OCI-LY3 (cell line): Measurements from ENCODE around the gene CFAP99.

Experiments
- H2AFZ ChIP-seq: fragments of 200-600, 300-600 bp; shearing (Covaris generic); 2 replicates; pipeline ENCODE4 v1.6.0; 2014; ENCODE audit warnings: antibody characterized with exemption, low read depth, low read length
- H3K27ac ChIP-seq: fragments of 200-600, 300-600 bp; sonication (generic); 2 replicates; pipeline ENCODE4 v1.5.1; 2014; ENCODE audit warnings: mild to moderate bottlenecking, low read length, moderate library complexity, mixed read lengths
- H3K27me3 ChIP-seq: fragments of 200-600, 300-600 bp; sonication (generic); 2 replicates; pipeline ENCODE4 v1.6.1; 2014; ENCODE audit warnings: low read depth, low read length, mixed read lengths
- H3K36me3 ChIP-seq: fragments of 200-600, 300-600 bp; sonication (generic); replicated peaks from 2 replicates; pipeline ENCODE3; 2014; ENCODE audit warnings: low read depth, low read length, mixed read lengths
- H3K4me1 ChIP-seq: fragments of 300-600, 200-600 bp; sonication (generic); 2 replicates; pipeline ENCODE4 v1.6.1; 2014; ENCODE audit warnings: low read length, mixed read lengths
- H3K4me2 ChIP-seq: fragments of 200-600, 300-600 bp; sonication (generic); 2 replicates; pipeline ENCODE4 v1.6.1; 2014; ENCODE audit warnings: low read length, mixed read lengths
- H3K4me3 ChIP-seq: fragments of 300-600, 200-600 bp; sonication (generic); 2 replicates; pipeline ENCODE4 v1.5.1; 2014; ENCODE audit warnings: antibody characterized with exemption, mild to moderate bottlenecking, low read length, moderate library complexity
- H3K79me2 ChIP-seq: fragments of 300-600, 200-600 bp; shearing (Covaris generic); 2 replicates; pipeline ENCODE4 v1.6.1; 2014; ENCODE audit warnings: mild to moderate bottlenecking, low read length, mixed read lengths
- H3K9ac ChIP-seq: fragments of 300-600, 200-600 bp; shearing (Covaris generic); 2 replicates; pipeline ENCODE4 v1.6.0; 2014; ENCODE audit warnings: mild to moderate bottlenecking, low read length, moderate library complexity
- H3K9me3 ChIP-seq: fragments of 200-600, 300-600 bp; shearing (Covaris generic); 2 replicates; pipeline ENCODE4 v1.6.1; 2014; ENCODE audit warnings: low read length, mixed read lengths; ENCODE audit not compliant: insufficient read depth
- H4K20me1 ChIP-seq: fragments of 200-600, 300-600 bp; sonication (generic); 2 replicates; pipeline ENCODE4 v1.6.1; 2016; ENCODE audit warnings: low read length, mixed read lengths; ENCODE audit not compliant: insufficient read depth
- EZH2phosphoT487 ChIP-seq: fragments of 200-600 bp; shearing (Covaris generic); IDR thresholded peaks from 2 replicates; pipeline ENCODE4 v1.6.1; 2018; ENCODE audit warnings: antibody characterized with exemption, mixed run types, low read depth
- TF ChIP-seq, protein P1 (sequence below): fragments of 200-600, 300-600 bp; sonication (generic); IDR thresholded peaks from 2 replicates; pipeline ENCODE4 v1.5.1; 2014; ENCODE audit warnings: antibody characterized with exemption, low read length, low read depth

The CFAP99 gene

DNA sequence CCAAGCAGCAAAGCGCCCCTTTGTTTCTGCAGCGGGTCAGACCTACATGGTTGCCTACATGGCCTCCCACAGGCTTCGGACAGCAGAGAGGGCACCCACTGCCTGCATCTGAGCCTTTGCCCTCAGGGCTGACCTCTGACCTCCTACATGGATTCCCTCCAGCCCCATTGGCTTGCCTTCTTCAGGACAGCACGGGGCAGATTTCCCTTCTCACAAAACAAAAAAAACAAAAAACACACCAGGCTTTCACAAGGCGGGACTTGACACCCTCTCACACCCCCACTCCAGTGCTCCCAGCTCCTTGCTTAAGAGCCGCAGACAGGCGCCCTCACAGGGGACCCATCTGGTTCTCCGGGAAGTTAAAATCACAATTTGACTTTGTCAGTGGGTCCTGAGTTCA, 33.2 kb upstream of the CFAP99 start:
- Histone ChIP-seq H3K27ac (no peak overlapping the region), H3K27me3 (no peaks in the 10 kb centered on the region), H3K4me2 (no peak overlapping the region), H3K36me3 (no peaks in the 10 kb centered on the region), H3K4me1 (no peaks in the 10 kb centered on the region), H3K9ac (no peak overlapping the region), H2AFZ (no peak overlapping the region), H3K4me3 (no peak overlapping the region), H3K79me2 (no peaks in the 10 kb centered on the region), H4K20me1 (no peaks in the 10 kb centered on the region), H3K9me3 (no peaks in the 10 kb centered on the region)
- TF ChIP-seq, protein P1, sequence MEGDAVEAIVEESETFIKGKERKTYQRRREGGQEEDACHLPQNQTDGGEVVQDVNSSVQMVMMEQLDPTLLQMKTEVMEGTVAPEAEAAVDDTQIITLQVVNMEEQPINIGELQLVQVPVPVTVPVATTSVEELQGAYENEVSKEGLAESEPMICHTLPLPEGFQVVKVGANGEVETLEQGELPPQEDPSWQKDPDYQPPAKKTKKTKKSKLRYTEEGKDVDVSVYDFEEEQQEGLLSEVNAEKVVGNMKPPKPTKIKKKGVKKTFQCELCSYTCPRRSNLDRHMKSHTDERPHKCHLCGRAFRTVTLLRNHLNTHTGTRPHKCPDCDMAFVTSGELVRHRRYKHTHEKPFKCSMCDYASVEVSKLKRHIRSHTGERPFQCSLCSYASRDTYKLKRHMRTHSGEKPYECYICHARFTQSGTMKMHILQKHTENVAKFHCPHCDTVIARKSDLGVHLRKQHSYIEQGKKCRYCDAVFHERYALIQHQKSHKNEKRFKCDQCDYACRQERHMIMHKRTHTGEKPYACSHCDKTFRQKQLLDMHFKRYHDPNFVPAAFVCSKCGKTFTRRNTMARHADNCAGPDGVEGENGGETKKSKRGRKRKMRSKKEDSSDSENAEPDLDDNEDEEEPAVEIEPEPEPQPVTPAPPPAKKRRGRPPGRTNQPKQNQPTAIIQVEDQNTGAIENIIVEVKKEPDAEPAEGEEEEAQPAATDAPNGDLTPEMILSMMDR = no peak
- TF ChIP-seq EZH2phosphoT487 = no peak

DNA sequence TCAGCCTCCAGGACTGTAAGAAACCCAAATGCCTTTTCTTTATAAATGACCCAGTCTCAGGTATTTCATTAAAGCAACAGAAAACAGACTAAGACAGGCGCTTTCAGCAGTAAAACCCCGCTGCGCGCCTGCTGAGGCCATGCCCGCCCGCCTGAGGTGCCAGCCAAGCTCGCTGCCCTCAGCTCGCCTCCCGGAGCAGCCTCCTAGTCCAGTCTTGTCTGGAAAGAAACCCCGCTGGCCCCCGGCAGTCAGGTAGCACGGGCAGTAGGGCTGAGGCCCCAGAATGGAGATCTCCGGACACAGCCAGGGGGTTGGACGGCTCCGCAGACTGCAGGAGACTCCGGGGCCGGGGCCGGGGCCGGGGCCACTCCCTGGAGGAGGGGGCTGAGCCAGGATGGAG, 32.0 kb upstream of the CFAP99 start:
- Histone ChIP-seq H3K36me3 (no peaks in the 10 kb centered on the region), H3K4me1 (no peaks in the 10 kb centered on the region), H3K9ac (no peak overlapping the region), H3K9me3 (no peaks in the 10 kb centered on the region), H2AFZ (no peak overlapping the region), H4K20me1 (no peaks in the 10 kb centered on the region), H3K27me3 (no peaks in the 10 kb centered on the region), H3K4me3 (no peak overlapping the region), H3K27ac (no peak overlapping the region), H3K4me2 (no peak overlapping the region), H3K79me2 (no peaks in the 10 kb centered on the region)
- TF ChIP-seq EZH2phosphoT487 = no peak
- TF ChIP-seq, protein P1 = no peak

GRCh38 chr4:2387218-2387617, 31.5 kb upstream of the CFAP99 start:
- Histone ChIP-seq H3K36me3 (no peaks in the 10 kb centered on the region), H3K79me2 (no peaks in the 10 kb centered on the region), H3K4me2 (no peak overlapping the region), H3K4me3 (no peak overlapping the region), H2AFZ (no peak overlapping the region), H3K4me1 (no peaks in the 10 kb centered on the region), H3K9ac (no peak overlapping the region), H3K9me3 (no peaks in the 10 kb centered on the region), H4K20me1 (no peaks in the 10 kb centered on the region), H3K27me3 (no peaks in the 10 kb centered on the region), H3K27ac (no peak overlapping the region)
- TF ChIP-seq, protein P1 = no peak
- no peak for TF ChIP-seq EZH2phosphoT487

GRCh38 chr4:2387829-2388228, 30.9 kb upstream of the CFAP99 start:
- Histone ChIP-seq H3K36me3 (no peaks in the 10 kb centered on the region), H3K4me2 (no peak overlapping the region), H3K27me3 (no peaks in the 10 kb centered on the region), H3K79me2 (no peaks in the 10 kb centered on the region), H3K9me3 (no peaks in the 10 kb centered on the region), H3K4me1 (no peaks in the 10 kb centered on the region), H3K4me3 (no peak overlapping the region), H3K9ac (no peak overlapping the region), H4K20me1 (no peaks in the 10 kb centered on the region), H3K27ac (no peak overlapping the region), H2AFZ (no peak overlapping the region)
- TF ChIP-seq EZH2phosphoT487 = no peak
- TF ChIP-seq, protein P1 = no peak
